Testis (tissue), 2 donors: ENCODE data around the gene NUTM2D.
"Not testable (repeated sequence)": the region's sequence is repeated elsewhere in the genome, so short reads cannot be mapped to it uniquely, and the experiment has no call there.

Experiments
- POLR2A ChIP-seq: fragments of 450-650 bp; IDR thresholded peaks from one replicate; pipeline ENCODE4 v1.6.1; 2017; ENCODE audit warnings: antibody characterized with exemption, mild to moderate bottlenecking, moderate library complexity
- TF ChIP-seq, protein P1 (sequence below), 3 experiments: fragments of 450-650 bp in 2 of 3; fragments of 200-600 bp in 1 of 3; sonication (generic) in 1 of 3; IDR thresholded peaks; one replicate each; pipeline ENCODE4 v1.5.1; 2016 to 2019; ENCODE audit warnings: antibody characterized with exemption in 3 of 3, mild to moderate bottlenecking in 2 of 3, moderate library complexity in 1 of 3

DNA sequence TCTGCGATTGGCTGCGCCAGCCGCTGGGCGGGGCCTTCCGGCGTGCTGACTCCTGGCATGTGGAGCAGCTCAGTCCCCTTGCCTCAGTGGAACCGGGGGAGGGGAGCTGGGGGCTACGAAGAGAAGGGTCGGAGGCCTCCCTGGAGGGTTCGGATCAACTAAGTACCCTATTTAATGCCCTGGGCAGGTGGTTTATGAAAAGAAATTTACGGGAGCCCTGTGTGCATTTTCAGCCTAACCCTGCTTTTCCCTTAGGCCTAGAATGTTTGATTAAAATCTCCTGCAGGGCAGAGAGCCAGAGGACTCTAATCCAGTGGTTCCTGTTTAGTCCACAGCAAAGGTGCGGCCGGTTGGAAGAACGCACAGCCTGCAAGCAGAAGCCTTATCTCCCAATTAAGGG lies 33.8 kb downstream of the NUTM2D start:
- not testable (repeated sequence) for TF ChIP-seq POLR2A
- TF ChIP-seq, protein P1, sequence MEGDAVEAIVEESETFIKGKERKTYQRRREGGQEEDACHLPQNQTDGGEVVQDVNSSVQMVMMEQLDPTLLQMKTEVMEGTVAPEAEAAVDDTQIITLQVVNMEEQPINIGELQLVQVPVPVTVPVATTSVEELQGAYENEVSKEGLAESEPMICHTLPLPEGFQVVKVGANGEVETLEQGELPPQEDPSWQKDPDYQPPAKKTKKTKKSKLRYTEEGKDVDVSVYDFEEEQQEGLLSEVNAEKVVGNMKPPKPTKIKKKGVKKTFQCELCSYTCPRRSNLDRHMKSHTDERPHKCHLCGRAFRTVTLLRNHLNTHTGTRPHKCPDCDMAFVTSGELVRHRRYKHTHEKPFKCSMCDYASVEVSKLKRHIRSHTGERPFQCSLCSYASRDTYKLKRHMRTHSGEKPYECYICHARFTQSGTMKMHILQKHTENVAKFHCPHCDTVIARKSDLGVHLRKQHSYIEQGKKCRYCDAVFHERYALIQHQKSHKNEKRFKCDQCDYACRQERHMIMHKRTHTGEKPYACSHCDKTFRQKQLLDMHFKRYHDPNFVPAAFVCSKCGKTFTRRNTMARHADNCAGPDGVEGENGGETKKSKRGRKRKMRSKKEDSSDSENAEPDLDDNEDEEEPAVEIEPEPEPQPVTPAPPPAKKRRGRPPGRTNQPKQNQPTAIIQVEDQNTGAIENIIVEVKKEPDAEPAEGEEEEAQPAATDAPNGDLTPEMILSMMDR (IDR thresholded peaks at IDR 0.05), result not testable (repeated sequence)
